ENCODE data around the gene ZNF45.
"Not testable (repeated sequence)": the region's sequence is repeated elsewhere in the genome, so short reads cannot be mapped to it uniquely, and the experiment has no call there.

The ZNF45 gene

GRCh38 chr19:43934985-43935708 is at the start of gene ZNF45:
Gene ZNF45 (minus strand): TSS chr19:43935282. CDS start chr19:43922185, 13,097 bp downstream.
- DNase-seq (ENCODE audit: low read depth): peak; percentile 87

- DNase-seq (ENCODE audit: low read depth): peak; percentile 9
Observed at GRCh38 chr19:43984687-43985000, 49.6 kb upstream of the ZNF45 start.

GRCh38 chr19:43983912-43984686 is 49.0 kb upstream of the ZNF45 start, which contains the start of gene ZNF155:
Gene ZNF155 (plus strand): TSS chr19:43984188. CDS start chr19:43988544, 4,356 bp downstream.
- peak; percentile 98 for DNase-seq (ENCODE audit: low read depth)

GRCh38 chr19:43983544-43983911 is 48.4 kb upstream of the ZNF45 start:
- DNase-seq (ENCODE audit: low read depth): no peak

GRCh38 chr19:43976732-43977131 is 41.6 kb upstream of the ZNF45 start:
- no peak for DNase-seq (ENCODE audit: low read depth)

GRCh38 chr19:43966079-43966694 is 31.1 kb upstream of the ZNF45 start:
- no peak for DNase-seq (ENCODE audit: low read depth)

- no peak for DNase-seq (ENCODE audit: low read depth)
Observed at GRCh38 chr19:43960411-43960810, 25.3 kb upstream of the ZNF45 start.

GRCh38 chr19:43957891-43958290 is 22.8 kb upstream of the ZNF45 start:
- no peak for DNase-seq (ENCODE audit: low read depth)

- no peak for DNase-seq (ENCODE audit: low read depth)
Observed at GRCh38 chr19:43956827-43957226, 21.7 kb upstream of the ZNF45 start.

GRCh38 chr19:43950834-43951645 is 16.0 kb upstream of the ZNF45 start, which contains the start of gene ZNF221:
Gene ZNF221 (plus strand): TSS chr19:43951228. CDS start chr19:43962727, 11,499 bp downstream.
- peak; percentile 95 for DNase-seq (ENCODE audit: low read depth)

GRCh38 chr19:43949803-43950202 is 14.7 kb upstream of the ZNF45 start:
- not testable (repeated sequence) for DNase-seq (ENCODE audit: low read depth)

GRCh38 chr19:43947412-43947811 is 12.3 kb upstream of the ZNF45 start:
- DNase-seq (ENCODE audit: low read depth): not testable (repeated sequence)

- no peak for DNase-seq (ENCODE audit: low read depth)
Observed at GRCh38 chr19:43941209-43941608, 6.1 kb upstream of the ZNF45 start.

GRCh38 chr19:43940719-43941118 is 5.6 kb upstream of the ZNF45 start:
- DNase-seq (ENCODE audit: low read depth): no peak

GRCh38 chr19:43939557-43940260 is 4.6 kb upstream of the ZNF45 start:
- DNase-seq (ENCODE audit: low read depth): no peak

- DNase-seq (ENCODE audit: low read depth): no peak
Observed at GRCh38 chr19:43936188-43936587, 1.1 kb upstream of the ZNF45 start.

- DNase-seq (ENCODE audit: low read depth): no peak
Observed at GRCh38 chr19:43934055-43934984, 762 bp downstream of the ZNF45 start.

- DNase-seq (ENCODE audit: low read depth): no peak
Observed at GRCh38 chr19:43928820-43929219, 6.3 kb downstream of the ZNF45 start.

GRCh38 chr19:43923875-43924274 is 11.2 kb downstream of the ZNF45 start:
- DNase-seq (ENCODE audit: low read depth): no peak

- DNase-seq (ENCODE audit: low read depth): no peak
Observed at GRCh38 chr19:43914051-43914450, 21.0 kb downstream of the ZNF45 start.

All from HS-27A (cell line).